Right lung (tissue), 5 donors: ENCODE measurements around the gene FCF1. TPM values are rescaled to one million over a fixed set of nuclear protein-coding genes. Genes with fewer than 3 reads are reported as not detected.

Experiments
- DNase-seq, 2 donors: peaks; one replicate each; pipeline ENCODE4 v3.0.0-alpha.2; 2013
- polyA plus RNA-seq, 5 donors: library from polyadenylated mRNA; unstranded; fragments of 120-200 nt; gene quantifications; one replicate each; pipeline versions ENCODE4 v1.2.1 to v1.2.3, GENCODE V29; 2013; ENCODE audit warnings: inconsistent platforms in 1 of 5, low replicate concordance in 1 of 5; ENCODE audit not compliant: insufficient read length in 5 of 5, insufficient read depth in 1 of 5

The FCF1 gene
- polyA plus RNA-seq, 5 donors: 56.9 to 86.5 (median 76.1) TPM

GRCh38 chr14:74762917-74763802 lies 50.2 kb downstream of the FCF1 start, which contains the start of gene YLPM1:
TSS of gene YLPM1 (plus strand) at chr14:74763316. CDS start at chr14:74763490, 174 bp downstream.
- DNase-seq: peak; percentile 96

- peak in 1 of 2 donors; percentile 7 for DNase-seq
Observed at GRCh38 chr14:74763803-74764531, 51.0 kb downstream of the FCF1 start.

GRCh38 chr14:74765721-74766120 lies 52.8 kb downstream of the FCF1 start:
- no peak for DNase-seq

- no peak for DNase-seq
Observed at GRCh38 chr14:74771399-74771798, 58.5 kb downstream of the FCF1 start.

- DNase-seq: no peak
Observed at GRCh38 chr14:74784634-74785033, 71.7 kb downstream of the FCF1 start.

- DNase-seq: no peak
Observed at GRCh38 chr14:74785056-74785613, 72.2 kb downstream of the FCF1 start.

DNA sequence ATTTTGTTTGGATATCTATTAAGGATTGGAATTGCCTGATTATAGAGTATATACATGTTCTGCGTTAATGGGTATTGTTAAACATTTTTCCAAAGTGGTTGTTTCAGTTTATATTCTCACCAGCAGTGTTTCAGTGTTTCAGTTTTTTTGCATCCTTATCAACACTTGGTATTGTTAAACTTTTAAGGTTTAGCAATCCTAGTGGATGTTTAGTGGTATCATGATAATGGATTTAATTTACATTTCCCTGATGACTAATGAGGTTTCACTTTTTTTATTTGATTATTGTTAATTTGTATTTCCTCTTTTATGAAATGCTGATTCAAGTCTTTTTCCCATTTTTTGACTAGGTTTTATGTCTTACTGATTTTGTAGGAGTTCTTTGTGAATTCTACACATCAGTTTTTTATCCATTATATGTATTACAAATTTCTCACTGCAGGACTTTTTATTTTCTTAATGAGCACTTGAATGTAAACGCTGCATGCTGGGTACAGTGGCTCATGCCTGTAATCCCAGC lies 73.9 kb downstream of the FCF1 start:
- DNase-seq: no peak

Other genes starting within 250 kb of the FCF1 start
- 1,000 to 10,000 TPM in 1 of 5 donors, 100 to 1,000 TPM in 4; 800 to 1,202 (median 955) TPM for gene NPC2, start 219.8 kb upstream of the FCF1 start, polyA plus RNA-seq
- gene ISCA2, start 219.4 kb upstream of the FCF1 start, polyA plus RNA-seq: 10 to 100 TPM; 29.8 to 38.3 (median 35.5) TPM
- gene LTBP2, start 100.9 kb upstream of the FCF1 start, polyA plus RNA-seq: 10 to 100 TPM; 10.6 to 30.9 (median 16.7) TPM
- gene AREL1, start 64 bp upstream of the FCF1 start, polyA plus RNA-seq: 10 to 100 TPM; 23.1 to 30.0 (median 25.3) TPM
- 100 to 1,000 TPM in 2 of 5 donors, 10 to 100 TPM in 3; 79.9 to 116 (median 94.4) TPM for gene YLPM1, start 50.2 kb downstream of the FCF1 start, polyA plus RNA-seq
- 1 to 10 TPM; 1.7 to 3.2 (median 2.5) TPM for gene PROX2, start 163.0 kb downstream of the FCF1 start, polyA plus RNA-seq
- 100 to 1,000 TPM in 1 of 5 donors, 10 to 100 TPM in 4; 78.3 to 104 (median 95.0) TPM for gene DLST, start 168.8 kb downstream of the FCF1 start, polyA plus RNA-seq
- 1 to 10 TPM in 4 of 5 donors, under 1 TPM in 1; 0.76 to 2.3 (median 1.1) TPM for gene RPS6KL1, start 210.1 kb downstream of the FCF1 start, polyA plus RNA-seq
- gene PGF, start 242.5 kb downstream of the FCF1 start, polyA plus RNA-seq: 10 to 100 TPM; 10.2 to 24.5 (median 14.1) TPM